ENCODE measurements around the gene NTRK1. TPM values are rescaled to one million over a fixed set of nuclear protein-coding genes. Genes with fewer than 3 reads are reported as not detected.

Gene NTRK1
- total RNA-seq, 6 donors from 2014 or later: 0.30 to 1.4 (median 1.2) TPM; not detected in 2

DNA sequence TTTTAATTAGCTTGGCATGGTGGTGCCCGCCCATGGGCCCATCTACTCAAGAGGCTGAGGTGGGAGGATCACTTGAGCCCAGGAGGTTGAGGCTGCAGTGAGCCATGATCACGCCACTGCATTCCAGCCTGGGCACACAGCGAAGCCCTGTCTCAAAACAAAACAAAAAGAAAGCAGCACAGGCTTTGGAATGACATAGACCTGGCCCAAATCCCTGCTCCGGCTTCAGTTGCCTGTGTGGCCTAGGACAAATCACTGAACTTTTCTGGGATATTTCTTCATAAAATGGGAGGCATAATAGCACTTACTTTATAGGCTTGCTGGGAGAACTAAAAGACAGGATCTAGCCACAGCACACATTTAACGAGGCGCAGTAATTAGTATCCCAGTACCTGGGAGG, 35.3 kb downstream of the NTRK1 start:
- H3K4me1 ChIP-seq: peaks cover 50 to 89% (median 68%) of the 10 kb centered on the region in 4 donors
- H3K9me3 ChIP-seq: no peaks in the 10 kb centered on the region
- ATAC-seq (ENCODE audit: low FRiP score in 2 of 2): no peak
- 80 to 82% methylated on average over 4 to 6 of the region's 6 CpGs for WGBS, 2 donors
- H3K36me3 ChIP-seq: no peaks in the 10 kb centered on the region
- TF ChIP-seq POLR2AphosphoS5 (IDR thresholded peaks at IDR 0.05): no peak
- no peak for TF ChIP-seq POLR2A (IDR thresholded peaks at IDR 0.05)
- TF ChIP-seq, protein P1, sequence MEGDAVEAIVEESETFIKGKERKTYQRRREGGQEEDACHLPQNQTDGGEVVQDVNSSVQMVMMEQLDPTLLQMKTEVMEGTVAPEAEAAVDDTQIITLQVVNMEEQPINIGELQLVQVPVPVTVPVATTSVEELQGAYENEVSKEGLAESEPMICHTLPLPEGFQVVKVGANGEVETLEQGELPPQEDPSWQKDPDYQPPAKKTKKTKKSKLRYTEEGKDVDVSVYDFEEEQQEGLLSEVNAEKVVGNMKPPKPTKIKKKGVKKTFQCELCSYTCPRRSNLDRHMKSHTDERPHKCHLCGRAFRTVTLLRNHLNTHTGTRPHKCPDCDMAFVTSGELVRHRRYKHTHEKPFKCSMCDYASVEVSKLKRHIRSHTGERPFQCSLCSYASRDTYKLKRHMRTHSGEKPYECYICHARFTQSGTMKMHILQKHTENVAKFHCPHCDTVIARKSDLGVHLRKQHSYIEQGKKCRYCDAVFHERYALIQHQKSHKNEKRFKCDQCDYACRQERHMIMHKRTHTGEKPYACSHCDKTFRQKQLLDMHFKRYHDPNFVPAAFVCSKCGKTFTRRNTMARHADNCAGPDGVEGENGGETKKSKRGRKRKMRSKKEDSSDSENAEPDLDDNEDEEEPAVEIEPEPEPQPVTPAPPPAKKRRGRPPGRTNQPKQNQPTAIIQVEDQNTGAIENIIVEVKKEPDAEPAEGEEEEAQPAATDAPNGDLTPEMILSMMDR (IDR thresholded peaks at IDR 0.05): no peak
- TF ChIP-seq EP300 (IDR thresholded peaks at IDR 0.05): no peak
- DNase-seq: no peak
- H3K4me3 ChIP-seq: peak overlapping the region in 2 of 4 donors; percentile 57 to 70
- peak overlapping the region; percentile 87 to 93 (median 91) for H3K27ac ChIP-seq
- H3K27me3 ChIP-seq: peaks cover 0 to 16% (median 6%) of the 10 kb centered on the region in 4 donors

DNA sequence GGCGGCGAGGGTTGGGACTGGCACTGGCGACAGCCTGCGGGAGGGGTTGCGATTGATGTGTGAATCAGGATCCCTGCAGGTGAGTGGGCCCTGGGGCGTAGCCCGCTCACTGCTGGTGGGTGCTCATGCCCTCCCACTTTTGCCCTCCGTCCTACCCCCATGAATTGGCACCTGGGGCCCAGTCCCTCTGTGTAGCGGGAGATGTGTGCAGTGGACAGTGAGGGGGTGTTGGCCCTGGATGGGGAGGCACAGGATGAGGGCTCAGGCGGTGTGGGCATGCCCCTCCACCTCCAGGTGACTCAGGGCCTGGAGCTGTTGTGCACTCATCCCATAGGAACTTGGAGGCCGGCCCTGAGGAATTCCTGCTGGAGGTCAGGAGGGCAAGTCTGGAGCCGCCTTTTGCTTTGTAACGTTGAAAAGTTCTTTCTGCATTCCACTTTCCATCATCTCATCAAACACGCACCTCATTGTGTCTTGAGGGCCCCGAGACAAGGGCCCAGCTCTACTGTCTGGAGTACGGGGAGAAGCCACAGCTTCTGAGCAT, 35.9 kb downstream of the NTRK1 start:
- H3K27ac ChIP-seq: peak overlapping the region; percentile 67 to 92 (median 84)
- TF ChIP-seq EP300 (IDR thresholded peaks at IDR 0.05): no peak
- TF ChIP-seq POLR2A (IDR thresholded peaks at IDR 0.05): no peak
- TF ChIP-seq, protein P1 (IDR thresholded peaks at IDR 0.05): no peak
- TF ChIP-seq POLR2AphosphoS5 (IDR thresholded peaks at IDR 0.05): no peak
- H3K4me3 ChIP-seq: peak overlapping the region in 1 of 4 donors; percentile 4
- ATAC-seq (ENCODE audit: low FRiP score in 2 of 2): no peak
- H3K27me3 ChIP-seq: peaks cover 0 to 16% (median 6%) of the 10 kb centered on the region in 4 donors
- peaks cover 53 to 95% (median 74%) of the 10 kb centered on the region in 4 donors for H3K4me1 ChIP-seq
- H3K36me3 ChIP-seq: no peaks in the 10 kb centered on the region
- WGBS, 2 donors: 70 to 79% methylated on average over 9 to 16 of the region's 16 CpGs
- no peak for DNase-seq
- H3K9me3 ChIP-seq: no peaks in the 10 kb centered on the region

DNA sequence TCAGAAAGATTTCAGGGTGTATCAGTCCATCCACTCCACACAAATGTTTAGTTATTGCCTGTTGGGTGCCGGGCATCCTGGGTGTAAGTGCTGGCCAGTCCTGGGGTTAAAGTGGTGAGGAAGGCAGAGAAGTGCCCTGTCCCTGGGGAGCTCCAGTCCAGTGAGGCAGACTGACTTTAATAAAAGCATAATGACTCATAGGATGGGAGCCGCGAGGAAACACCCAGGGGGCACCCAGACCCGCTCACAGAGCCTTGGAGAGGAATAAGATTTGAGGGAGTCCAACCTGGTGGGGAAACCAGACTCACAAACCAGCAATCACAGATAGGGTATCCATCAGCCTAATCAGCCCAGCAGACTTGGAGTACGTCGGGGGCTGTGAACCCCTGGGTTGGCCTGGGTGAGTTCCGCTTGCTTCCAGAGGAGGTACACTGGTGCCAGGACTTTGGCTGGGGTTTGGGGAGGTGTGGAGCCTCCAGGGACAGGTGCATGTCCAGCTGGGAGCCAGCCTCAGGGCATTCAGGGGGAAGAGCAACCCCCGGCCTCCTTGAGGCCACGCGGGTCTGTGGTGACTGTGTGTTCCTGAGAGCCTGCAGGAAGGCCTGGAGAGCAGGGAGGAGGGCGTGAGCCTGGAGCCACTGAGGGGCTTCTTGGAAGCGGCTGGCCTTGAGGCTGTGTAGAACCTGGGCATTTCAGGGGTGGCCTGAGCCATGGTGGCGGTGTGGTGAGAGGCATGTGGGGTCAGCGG, 36.6 kb downstream of the NTRK1 start:
- no peaks in the 10 kb centered on the region for H3K9me3 ChIP-seq
- H3K4me3 ChIP-seq: peak overlapping the region in 2 of 4 donors; percentile 4 to 19
- no peak for DNase-seq
- 71 to 72% methylated on average over 12 to 14 of the region's 14 CpGs for WGBS, 2 donors
- H3K4me1 ChIP-seq: peaks cover 53 to 96% (median 77%) of the 10 kb centered on the region in 4 donors
- no peaks in the 10 kb centered on the region for H3K36me3 ChIP-seq
- TF ChIP-seq EP300 (IDR thresholded peaks at IDR 0.05) (no peak), POLR2AphosphoS5 (IDR thresholded peaks at IDR 0.05) (no peak), POLR2A (IDR thresholded peaks at IDR 0.05) (no peak)
- TF ChIP-seq, protein P1 (IDR thresholded peaks at IDR 0.05): no peak
- peak overlapping the region; percentile 67 to 92 (median 84) for H3K27ac ChIP-seq
- H3K27me3 ChIP-seq: peaks cover 0 to 16% (median 6%) of the 10 kb centered on the region in 4 donors
- ATAC-seq (ENCODE audit: low FRiP score in 2 of 2): no peak

DNA sequence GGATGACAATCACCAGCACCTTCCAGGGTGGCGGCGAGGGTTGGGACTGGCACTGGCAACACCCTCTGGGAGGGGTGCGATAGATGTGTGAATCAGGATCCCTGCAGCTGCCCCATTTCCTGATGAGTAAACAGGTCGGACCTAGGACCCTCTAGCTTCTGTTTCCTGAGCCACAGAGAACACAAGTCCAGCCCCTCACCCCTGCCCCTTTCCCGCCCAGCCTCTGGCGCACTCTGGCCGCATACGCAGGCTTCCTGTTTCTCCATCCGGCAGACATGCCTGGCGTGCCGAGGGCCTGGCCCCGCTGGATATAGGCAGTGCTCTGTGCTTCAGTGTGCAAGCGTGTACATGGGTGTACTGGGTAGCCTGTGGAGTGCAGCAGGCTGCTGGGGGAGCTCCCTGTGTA, 37.5 kb downstream of the NTRK1 start:
- ATAC-seq (ENCODE audit: low FRiP score in 2 of 2) (peak in 1 of 2 donors; percentile 44), DNase-seq (no peak)
- 27 to 32% methylated on average over 11 of the region's 13 CpGs for WGBS, 2 donors
- Histone ChIP-seq H3K9me3 (no peaks in the 10 kb centered on the region), H3K27ac (peak overlapping the region; percentile 67 to 92 (median 84)), H3K4me3 (peak overlapping the region in 1 of 4 donors; percentile 19), H3K36me3 (no peaks in the 10 kb centered on the region), H3K27me3 (peaks cover 0 to 13% (median 5%) of the 10 kb centered on the region in 4 donors), H3K4me1 (peaks cover 44 to 86% (median 71%) of the 10 kb centered on the region in 4 donors)
- TF ChIP-seq POLR2AphosphoS5 (IDR thresholded peaks at IDR 0.05): peak in 1 of 2 donors; percentile 52
- TF ChIP-seq, protein P1 (IDR thresholded peaks at IDR 0.05): no peak
- peak in 1 of 4 donors; percentile 15 for TF ChIP-seq EP300 (IDR thresholded peaks at IDR 0.05)
- TF ChIP-seq POLR2A (IDR thresholded peaks at IDR 0.05): no peak

All from upper lobe of left lung (tissue), 6 donors.